Heart left ventricle (tissue), 13 donors: ENCODE data around the gene PCBD2.

Source experiments
- POLR2A ChIP-seq, 2 donors: fragments of 450-650 bp; IDR thresholded peaks; one replicate each; pipeline ENCODE4 v1.6.1; 2017; ENCODE audit warnings: antibody characterized with exemption in 2 of 2, mild to moderate bottlenecking in 2 of 2, moderate library complexity in 2 of 2
- TF ChIP-seq, protein P1 (sequence below), 12 donors: fragments of 200-600 bp; sonication (generic) in 4 of 12; IDR thresholded peaks; one replicate each; pipeline versions ENCODE4 v1.5.0 to v1.8.0; 2018 to 2022; ENCODE audit warnings: antibody characterized with exemption in 12 of 12, mild to moderate bottlenecking in 5 of 12
- donor health status: ischemic (EF 13 %, LVEDD 7.1; RV severe dilation, severe dysfunction).
- donor health status: DM: no; HTN: yes; CAD: no.
- donor health status: DM: no; HTN: no; CAD: no.
- donor health status: ischemic (EF 25% LVEDD 6.9; RV normal size, moderate dysfunction).
- donor health status: ischemic (EF 25% LVEDD 5.7; RV mildly dilated, moderate dysfunction).
- donor health status: ischemic (EF 35%, LVEDD 5.7; RV mildly dilated, moderate dysfunction).
- donor health status: nonischemic (EF 11% LVEDD 7.7; RV severe dilation, severe dysfunction).
- donor health status: DM: yes; HTN: yes; CAD: no.
- donor health status: PGD.
- donor health status: ischemic (EF 29% LVEDD 5.4; RV normal size, mild dysfunction).
- donor health status: nonischemic (EF 23%, LVEDD 6.1; RV moderate dilation, normal function).

- TF ChIP-seq, protein P1, sequence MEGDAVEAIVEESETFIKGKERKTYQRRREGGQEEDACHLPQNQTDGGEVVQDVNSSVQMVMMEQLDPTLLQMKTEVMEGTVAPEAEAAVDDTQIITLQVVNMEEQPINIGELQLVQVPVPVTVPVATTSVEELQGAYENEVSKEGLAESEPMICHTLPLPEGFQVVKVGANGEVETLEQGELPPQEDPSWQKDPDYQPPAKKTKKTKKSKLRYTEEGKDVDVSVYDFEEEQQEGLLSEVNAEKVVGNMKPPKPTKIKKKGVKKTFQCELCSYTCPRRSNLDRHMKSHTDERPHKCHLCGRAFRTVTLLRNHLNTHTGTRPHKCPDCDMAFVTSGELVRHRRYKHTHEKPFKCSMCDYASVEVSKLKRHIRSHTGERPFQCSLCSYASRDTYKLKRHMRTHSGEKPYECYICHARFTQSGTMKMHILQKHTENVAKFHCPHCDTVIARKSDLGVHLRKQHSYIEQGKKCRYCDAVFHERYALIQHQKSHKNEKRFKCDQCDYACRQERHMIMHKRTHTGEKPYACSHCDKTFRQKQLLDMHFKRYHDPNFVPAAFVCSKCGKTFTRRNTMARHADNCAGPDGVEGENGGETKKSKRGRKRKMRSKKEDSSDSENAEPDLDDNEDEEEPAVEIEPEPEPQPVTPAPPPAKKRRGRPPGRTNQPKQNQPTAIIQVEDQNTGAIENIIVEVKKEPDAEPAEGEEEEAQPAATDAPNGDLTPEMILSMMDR (IDR thresholded peaks at IDR 0.05): no peak
- no peak for TF ChIP-seq POLR2A (IDR thresholded peaks at IDR 0.05)
These were observed 60.4 kb downstream of the PCBD2 start for GRCh38 chr5:134965271-134965825.
